HT1080 (cell line): ENCODE data around the gene ERN1. TPM values are rescaled to one million over a fixed set of nuclear protein-coding genes. Genes with fewer than 3 reads are reported as not detected.
"Not testable (repeated sequence)": the region's sequence is repeated elsewhere in the genome, so short reads cannot be mapped to it uniquely, and the experiment has no call there.

Source experiments
- DNase-seq: peaks from one replicate; pipeline ENCODE4 v3.0.0-alpha.2; 2015; ENCODE audit warnings: low read depth
- polyA plus RNA-seq, 2 experiments: library from polyadenylated mRNA; depleted of rRNA; stranded (reverse); fragments of >200 nt; gene quantifications; 2 replicates each; pipeline ENCODE4 v1.2.3, GENCODE V29; 2015
- total RNA-seq: library from RNA; depleted of rRNA; stranded (reverse); fragments of >200 nt; shearing (Covaris generic); gene quantifications from 2 replicates; pipeline ENCODE4 v1.2.3, GENCODE V29; 2014; rRNA removed

ERN1 gene
- total RNA-seq, result 2.5 and 4.6 TPM in 2 replicates
- polyA plus RNA-seq (2015; cell fraction: cytosol; rRNA removed), result 3.5 and 4.2 TPM in 2 replicates
- polyA plus RNA-seq (2015; cell fraction: nucleus; rRNA removed), result 6.9 and 7.1 TPM in 2 replicates

DNA sequence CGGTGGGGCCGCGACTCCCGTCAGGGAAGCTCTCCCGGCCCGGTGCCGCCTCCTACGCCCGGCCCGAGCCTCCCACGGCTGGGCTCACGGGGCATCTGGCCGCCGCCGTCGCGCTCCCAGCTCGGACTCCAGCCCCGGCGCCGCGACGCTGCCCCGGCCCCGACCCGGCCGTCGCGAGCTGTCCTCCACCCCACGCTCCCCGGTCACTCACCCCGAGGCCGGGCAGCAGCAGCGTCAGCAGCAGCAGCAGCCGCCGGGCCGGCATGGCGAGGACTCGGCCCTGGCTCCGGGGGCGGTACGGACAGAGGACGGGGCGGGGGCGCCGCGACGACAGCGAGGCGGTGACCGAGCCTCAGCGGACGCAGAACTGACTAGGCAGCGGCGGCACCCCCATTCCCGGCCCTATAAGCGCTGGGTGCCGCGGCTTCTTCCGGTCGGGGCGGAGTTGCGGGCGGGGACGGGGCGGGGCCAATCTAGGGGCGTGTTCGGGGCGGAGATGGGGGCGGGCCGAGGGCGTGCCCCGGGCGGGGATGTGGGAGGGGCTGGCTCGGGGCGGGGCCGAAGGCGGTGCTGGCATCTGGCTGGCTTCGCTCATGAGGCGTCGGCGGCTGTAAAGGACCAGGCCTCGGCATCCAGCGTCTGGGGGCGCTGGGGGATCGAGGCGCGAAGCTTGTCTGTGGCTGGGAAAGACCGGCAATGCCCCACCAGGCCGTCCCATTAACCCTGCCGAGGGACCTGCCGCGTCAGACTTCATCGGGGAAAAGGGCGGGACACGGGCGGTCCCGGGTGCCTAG is at the start of gene ERN1:
TSS of gene ERN1 (minus strand) at position 380 of the 794 bp plus-strand sequence. CDS start at position 265, 115 bp downstream.
- DNase-seq, result peak; percentile 80

DNA sequence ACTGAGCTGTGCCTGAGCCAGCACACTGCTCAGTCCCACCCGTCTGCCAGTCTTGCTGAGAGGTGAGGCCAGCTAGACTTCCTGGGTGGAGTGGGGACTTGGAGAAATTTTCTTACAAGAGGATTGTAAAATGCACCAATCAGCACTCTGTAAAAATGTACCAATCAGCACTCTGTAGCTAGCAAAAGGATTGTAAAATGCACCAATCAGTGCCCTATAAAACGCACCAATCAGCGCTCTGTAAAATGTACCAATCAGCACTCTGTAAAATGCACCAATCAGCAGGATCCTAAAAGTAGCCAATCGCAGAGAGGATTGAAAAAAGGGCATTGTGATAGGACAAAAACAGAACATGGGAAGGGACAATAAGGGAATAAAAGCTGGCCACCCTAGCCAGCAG is 49.1 kb upstream of the ERN1 start:
- not testable (repeated sequence) for DNase-seq

DNA sequence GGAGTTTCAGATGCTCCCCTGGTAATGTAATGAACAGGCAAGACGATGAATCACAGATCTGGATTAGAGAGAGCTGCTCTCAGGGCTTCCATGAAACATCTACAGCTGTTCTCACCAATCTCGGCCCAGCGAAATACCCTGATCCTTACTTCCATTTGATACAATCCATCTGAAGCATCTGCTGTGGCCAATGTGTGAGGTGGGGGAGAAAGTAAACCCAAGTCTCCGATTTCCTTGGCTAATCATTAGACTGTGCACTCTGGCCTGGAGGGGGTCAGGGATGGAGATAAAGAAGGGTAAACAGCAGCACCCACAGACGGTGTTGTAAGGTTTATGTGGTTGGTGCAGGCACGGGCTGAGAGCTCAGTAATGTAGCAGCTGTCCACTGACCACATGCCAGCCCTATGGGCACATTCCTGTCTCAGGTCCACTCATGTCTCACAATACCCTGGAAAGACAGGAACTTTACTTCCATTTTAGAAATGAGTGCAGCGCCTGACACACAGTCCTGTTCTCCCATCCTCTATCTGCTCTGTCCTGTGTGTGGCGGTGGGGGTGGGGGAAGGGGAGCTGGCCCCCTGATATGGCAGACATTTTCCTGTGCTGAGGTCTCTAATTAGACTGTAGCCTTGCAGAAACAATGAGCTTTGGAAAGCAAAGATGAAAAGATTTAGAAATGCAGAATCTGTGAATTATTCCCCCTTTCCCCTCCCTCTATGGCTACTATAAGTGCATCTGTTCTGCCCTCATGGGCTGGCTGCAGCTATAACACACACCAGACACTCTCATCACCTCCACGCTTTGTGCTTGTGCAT is 48.3 kb upstream of the ERN1 start:
- DNase-seq, result no peak

DNA sequence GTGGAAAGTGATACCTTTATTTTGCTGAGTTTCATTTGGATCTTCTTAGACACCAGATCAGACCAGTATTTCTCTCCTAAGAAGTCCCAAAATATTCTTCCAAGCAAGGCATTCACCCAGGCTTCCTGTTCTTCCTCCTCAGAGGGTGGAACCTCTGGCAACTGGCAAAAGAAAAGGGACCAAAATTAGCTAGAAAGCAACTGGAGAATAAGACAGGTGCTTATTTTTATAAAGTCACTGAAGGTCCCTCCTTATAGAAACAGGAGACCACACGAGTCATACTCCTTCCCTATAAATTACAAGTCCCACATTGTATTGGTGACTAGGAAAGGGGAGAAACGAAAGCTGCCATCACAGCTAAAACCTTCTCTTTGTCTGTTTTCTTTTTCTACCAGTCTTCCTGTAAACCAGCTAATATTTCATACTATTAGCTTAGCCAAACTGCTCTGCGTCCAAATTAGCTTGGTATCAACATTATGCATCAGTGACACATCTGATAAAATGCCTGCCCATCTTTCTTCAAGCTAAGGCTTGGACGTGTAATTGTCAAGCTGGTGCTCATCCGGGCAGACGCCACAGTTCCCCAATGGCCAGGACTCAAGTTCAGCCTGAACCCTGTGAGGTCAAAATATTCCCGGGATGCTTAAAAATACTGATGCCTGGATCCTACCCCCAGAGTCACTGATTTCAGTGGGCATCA is 47.5 kb upstream of the ERN1 start:
- no peak for DNase-seq

DNA sequence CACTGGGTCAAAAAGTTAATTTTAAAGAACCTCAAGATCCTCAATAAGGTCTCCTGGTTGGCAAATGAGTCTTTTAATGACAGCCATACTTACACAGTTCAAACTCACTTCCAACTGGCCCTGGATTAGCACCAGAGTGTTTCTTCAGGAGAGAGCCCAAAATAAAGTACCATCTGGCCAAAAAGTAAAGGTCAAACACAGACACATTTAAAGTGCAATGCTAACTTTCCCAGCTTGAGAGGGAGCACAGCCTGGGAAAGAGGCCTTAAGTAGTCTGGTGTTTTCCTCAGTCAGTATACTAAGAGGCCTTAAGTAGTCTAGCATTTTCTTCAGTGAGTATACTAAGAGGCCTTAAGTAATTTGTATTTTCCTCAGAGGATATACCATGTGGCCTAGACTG is 46.6 kb upstream of the ERN1 start:
- no peak for DNase-seq

DNA sequence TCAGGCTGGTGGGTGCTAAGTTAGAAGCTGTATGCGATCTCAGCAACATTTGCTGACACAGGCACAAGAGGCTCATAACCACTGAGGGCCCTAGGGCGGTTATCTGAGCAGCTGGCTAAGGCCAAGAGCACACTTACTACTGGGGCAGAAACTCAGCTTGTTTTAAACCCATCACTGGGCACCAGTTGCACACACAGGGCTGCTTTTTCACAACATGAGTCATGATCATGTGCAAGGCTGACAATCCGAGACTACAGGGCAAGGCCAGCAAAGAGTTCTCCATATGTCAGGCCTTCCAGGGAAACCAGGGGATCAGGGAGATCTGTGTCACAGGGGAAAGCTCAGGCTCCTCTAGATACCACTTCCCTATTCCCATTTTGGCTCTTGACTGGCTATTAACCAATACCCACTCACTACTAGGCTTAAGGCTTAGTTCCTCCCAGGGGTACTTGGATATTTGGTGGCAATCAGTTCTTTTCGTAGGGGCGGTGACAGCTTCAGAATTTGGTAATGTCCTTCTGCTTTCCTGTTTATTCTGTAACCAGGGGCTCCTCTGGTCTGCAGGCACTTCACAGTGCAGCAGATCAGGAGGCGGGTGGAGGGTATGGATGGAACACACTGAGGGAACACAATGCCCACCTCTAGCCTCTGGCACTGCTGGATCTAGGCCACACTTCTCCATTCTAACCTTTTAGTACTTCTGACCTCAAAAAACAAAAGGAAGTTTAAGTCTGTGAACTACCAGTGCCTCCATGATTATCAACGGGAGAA is 44.9 kb upstream of the ERN1 start:
- DNase-seq, result peak; percentile 68

DNA sequence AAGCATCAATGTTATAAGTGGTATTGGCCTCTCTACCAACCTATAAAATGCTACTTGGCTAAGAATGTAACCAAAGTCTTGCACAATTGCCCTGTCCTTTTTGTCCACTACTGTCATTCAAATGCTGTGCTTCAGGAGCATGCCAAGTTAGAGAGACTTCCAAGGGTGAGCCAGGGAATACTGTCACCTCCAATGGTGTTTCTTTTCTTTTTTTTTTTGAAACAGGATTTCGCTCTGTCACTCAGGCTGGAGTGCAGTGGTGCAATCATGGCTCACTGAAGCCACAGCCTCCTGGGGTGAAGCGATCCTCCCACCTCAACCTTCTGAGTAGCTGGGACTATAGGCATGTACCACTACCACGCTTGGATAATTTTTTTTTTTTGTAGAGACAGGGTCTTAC is 43.7 kb upstream of the ERN1 start:
- DNase-seq, result no peak

DNA sequence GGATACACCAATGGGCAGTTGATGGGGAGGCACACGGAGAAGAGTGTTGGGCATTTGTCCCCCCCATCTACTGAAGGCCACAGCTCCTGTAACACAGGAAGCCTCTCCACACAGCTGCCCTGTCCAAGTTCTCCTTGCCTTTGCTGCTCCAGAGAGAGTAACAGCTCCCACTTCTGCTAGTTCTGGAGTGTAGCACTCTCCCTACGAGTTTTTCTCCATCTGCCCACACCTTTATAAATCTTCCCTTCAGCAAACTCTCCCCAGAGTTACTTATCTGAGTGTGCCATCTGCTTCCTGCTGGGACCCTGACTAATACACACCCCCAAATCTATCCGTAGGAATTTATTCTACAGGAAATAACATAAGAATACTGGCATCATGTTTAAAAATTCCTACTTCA is 42.6 kb upstream of the ERN1 start:
- no peak for DNase-seq

DNA sequence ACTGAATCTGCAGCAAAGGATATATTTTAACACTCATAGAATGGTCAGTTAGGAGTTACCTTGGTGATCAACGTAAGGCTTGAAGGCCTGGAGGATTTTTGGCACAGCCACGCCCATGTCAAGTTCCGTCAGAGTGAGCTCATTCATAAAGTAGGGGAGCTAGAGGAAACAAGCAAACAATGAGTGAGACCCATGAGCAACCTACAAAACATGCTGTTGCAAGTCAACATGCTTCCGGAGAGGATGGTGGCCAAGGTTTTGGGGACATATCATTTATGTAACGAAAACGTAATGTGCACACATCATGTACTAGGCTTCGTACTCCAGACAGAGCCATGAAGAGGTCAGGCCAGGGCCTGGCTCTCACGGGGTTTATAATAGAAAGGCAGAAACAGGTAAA is 41.1 kb upstream of the ERN1 start:
- no peak for DNase-seq

DNA sequence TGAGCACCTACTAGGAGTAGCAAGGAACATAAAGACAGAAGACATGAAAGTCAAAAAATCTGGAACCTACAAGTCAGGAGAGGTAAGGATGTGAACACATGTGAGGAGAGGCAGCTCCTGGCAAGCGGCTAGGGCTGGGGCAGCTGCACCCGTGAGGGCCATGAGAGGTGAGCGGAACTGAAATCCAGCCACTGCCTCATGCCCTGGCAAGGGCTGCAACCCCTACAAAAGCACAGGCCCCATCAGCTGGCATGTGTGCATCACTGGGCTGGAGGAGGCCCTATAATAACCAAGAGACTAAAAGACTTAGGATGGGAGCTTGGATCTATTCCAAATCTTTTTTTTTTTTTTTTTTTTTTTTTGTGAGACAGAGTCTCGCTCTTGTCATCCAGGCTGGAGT is 40.3 kb upstream of the ERN1 start:
- DNase-seq, result no peak

DNA sequence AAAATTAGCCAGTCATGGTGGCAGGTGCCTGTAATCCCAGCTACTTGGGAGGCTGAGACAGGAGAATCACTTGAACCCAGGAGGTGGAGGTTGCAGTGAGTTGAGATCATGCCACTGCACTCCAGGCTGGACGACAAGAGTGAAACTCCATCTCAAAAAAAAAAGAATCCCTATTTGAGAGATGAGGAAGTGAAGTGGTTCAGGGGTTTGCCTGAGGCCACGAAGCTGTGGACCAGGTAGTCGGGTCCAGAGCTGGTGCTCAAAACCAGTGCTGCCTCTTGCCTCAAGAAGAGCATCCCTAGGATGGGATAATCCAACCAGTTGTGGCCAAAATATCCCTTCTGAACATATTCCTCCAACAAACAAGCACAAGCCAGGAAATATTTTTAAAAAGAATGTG is 37.7 kb upstream of the ERN1 start:
- not testable (repeated sequence) for DNase-seq

DNA sequence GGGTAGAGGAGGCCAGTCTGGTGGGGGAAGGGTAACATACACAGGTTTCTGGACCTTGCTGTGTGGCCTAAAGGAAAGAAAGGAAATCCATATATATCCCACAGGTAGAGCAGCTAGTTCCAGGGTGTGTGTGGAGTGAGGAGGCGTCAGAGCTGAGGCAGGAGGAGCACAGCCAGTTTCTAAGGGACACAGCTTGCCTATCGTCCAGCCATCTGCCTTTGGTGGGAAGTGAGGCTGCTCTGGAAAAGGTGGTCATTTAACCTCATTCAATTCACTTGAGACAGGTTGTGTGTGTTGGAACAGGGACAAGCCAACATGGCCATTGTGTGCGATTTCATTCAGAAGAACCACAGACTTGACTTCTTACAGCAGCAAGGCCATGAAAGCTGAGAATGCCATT is 36.9 kb upstream of the ERN1 start:
- no peak for DNase-seq

DNA sequence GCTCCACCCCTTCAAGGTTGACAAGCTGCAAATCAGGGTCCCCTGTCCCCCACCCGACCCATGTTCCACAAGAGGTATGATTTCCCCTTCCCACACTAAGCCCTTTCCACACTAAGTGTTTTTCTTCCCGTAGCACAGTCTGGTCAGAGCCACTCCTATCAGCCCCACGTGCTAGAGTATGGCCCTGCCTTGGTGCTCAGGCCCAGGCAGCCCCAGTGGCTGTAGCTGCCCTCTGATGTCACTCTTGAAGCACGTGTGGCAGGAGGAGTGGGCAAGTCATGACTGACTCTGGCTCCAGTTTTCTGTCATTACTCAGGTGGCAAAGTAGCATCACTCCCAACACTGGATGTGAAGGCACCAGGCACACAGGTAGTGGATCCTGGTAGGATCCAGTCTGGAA is 35.4 kb upstream of the ERN1 start:
- no peak for DNase-seq

DNA sequence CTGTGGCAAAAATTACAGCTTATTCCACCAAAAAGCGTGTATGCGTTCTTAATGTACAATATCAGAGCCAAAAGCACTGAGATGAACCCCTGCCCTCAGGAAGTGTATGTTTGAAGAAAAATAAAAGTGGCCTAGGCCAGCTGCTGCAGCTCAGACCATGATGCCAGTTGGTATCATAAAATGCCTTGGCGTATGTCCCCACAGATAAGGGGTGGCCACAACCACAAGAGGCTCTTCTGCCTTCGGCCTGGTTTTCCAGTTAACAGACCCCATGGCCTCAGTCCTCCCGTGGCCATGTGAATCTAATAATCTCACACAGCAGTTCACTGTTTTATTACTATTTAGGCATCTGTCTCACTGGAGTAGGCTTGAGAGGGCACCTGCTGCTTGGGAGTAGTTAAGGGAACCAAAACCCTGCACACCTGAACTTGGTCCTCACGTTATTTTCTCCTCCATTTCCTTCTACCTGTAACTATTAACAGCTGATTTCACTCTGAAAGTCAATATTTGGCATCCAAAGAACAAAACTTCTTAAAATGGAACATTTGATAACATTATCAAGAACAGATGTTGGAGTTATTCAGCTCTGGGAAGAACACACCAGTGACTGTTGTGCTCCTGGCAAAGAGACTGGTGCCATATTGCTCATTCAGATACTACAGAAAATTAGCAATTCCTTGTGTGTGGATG is 34.8 kb upstream of the ERN1 start:
- no peak for DNase-seq

DNA sequence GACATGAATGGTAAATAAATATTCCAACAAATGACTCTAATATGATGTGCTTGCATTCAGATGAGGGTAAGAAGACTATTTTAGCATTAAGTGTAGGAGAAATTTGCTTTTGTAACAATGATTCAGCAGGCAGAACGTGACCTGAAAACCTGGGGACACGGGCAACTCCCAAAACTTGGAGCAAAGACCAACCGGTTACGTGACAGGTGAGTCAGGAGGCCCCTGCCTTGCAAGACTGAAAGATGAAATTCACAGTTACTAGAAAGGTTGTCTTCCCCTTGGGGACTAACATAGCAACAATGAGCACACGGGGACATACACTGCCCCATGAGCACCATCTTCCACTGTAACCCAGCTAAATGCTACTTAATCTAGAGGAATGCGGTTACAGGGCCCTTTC is 33.5 kb upstream of the ERN1 start:
- no peak for DNase-seq

DNA sequence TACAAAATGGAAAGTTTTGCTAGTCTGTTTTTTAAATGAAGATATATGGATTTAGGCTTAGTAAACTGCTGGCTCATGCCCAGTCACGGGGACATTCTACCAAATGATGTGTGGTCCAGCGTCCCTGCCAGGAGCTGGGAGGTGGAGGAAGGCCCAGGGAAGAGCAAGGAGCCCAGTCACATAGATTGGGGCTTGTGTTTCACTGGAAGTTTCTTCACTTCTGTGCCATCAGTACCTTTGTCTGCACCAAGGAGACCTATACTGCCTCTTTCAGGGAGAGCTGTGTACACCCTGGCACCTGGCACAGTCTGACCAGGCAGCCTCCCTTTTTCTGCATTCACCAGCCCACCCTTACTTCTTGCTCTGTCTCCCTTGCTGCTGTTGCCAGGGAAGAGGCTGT is 32.6 kb upstream of the ERN1 start:
- DNase-seq, result no peak

DNA sequence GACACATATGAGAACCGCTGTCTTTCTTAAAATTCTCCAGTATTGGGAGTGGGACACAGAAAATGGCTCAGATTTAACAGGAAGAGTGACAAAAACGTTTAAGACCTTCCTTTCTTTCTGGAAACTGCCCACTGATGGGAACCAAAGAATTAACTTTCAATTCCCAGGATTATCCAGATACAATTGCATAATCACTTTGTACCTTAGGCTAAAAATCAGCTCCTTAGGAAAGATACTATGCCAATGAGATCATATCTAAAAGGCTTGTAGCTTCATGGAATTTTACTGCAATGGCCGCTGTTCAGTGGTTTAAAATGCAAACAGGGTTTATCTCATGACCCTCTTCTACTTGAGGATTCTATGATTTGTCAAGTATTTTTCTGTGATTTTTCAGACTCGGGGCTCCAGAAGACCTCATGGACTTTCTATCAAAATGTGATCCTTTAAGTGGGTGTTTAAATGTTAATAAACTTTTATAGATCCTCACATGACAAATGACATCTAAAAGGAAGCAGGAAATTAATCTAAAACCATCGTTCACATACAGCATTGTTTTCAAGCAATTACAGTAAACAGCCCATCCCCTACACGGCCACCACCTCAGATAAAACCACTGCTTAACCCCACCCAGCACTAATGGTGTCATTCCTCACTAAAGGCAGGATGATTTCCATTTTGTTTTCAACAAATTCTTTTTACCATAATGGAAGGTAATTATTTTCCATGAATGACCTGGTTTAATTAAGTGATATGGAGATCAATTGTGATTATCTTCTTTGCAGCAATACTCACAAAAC is 31.6 kb upstream of the ERN1 start:
- DNase-seq, result no peak

DNA sequence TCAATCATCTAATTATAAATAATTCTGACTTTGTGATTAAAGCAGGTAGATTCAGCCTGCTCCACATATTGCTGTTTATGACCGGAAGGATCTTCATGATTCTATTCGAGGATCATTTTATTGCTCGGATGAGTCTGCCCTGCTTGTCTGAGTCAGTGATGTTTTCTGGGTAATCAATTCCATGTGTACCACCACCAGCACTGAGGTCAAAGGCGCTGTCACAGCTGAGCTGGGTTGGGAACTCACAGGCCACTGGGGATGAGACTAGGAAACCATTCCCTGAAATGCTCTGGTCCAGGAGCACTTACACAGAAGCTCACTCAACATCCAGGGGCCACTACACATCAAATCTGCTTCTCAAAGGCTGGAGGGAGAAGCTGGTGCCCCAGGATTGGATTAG is 30.4 kb upstream of the ERN1 start:
- no peak for DNase-seq

DNA sequence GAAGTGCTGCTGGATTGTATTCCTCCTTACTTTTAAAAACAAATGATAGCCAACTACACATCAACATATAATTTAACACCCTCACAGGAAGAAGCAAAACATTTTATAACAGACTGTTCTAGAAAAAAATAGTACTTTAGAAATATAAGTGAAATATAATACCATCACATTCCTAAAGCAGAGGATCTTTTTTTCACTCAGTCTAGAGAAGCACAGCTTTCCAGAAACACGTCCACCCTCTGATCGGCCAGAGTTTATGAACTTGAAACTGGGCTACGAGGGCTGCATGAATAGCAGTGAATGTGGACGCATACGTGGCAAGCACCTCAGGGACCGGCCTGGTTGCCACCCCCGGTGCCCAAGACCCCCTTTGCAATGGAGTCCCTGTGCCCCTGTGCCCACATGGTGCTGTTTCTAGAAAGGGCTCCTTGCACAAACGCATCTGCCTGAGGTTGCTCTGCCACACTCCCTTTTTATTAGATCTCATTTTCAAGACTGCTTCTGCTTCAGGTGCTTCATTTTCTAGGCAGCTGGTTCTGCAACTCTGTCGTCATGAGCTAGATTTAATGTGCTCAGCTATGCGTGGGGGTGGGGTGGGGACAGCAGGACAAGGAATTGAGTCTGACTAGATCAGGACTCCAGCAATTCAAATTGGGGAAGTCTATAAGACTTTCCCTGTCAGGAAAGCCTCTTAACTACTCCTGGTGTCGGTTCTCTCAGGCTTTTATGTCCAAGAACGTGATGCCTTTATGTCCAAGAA is 29.1 kb upstream of the ERN1 start:
- DNase-seq, result no peak
